Stimulated activated CD4-positive, alpha-beta T cell treated with anti-CD3 and anti-CD28 coated beads, Interleukin-1b, Interleukin-23, amount 100 ng/mL, for 1 hour (primary cell): ENCODE data around the gene FANCC.

Experiments
- DNase-seq, 2 donors: peaks; one replicate each; pipeline ENCODE4 v3.0.0-alpha.2; 2020; ENCODE audit warnings: low read depth in 2 of 2

The FANCC gene

DNA sequence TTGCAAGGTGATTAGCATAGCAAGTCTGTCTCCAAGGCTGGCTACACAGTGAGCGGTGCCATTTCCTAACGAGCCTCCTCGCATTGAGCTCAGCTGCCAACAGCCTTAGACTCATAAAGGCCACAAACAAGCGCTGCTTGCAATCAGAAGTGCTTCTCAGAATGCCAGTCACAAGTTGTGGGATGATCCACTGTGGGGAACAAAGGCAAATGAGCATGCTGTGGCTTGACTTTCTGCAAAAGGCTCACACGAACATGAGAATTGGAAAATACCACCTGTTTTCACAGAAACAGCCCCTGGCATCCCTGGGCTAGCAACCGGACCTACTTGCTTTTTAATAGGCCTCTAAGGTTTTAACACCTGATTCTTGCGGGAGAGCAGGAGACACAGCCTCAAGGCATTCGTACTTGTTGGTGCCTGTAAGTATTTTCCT, 215.5 kb downstream of the FANCC start:
- no peak for DNase-seq

GRCh38 chr9:95101326-95101725, 216.2 kb downstream of the FANCC start:
- no peak for DNase-seq

- DNase-seq, result no peak
Observed at GRCh38 chr9:95100071-95100627, 217.4 kb downstream of the FANCC start.

DNA sequence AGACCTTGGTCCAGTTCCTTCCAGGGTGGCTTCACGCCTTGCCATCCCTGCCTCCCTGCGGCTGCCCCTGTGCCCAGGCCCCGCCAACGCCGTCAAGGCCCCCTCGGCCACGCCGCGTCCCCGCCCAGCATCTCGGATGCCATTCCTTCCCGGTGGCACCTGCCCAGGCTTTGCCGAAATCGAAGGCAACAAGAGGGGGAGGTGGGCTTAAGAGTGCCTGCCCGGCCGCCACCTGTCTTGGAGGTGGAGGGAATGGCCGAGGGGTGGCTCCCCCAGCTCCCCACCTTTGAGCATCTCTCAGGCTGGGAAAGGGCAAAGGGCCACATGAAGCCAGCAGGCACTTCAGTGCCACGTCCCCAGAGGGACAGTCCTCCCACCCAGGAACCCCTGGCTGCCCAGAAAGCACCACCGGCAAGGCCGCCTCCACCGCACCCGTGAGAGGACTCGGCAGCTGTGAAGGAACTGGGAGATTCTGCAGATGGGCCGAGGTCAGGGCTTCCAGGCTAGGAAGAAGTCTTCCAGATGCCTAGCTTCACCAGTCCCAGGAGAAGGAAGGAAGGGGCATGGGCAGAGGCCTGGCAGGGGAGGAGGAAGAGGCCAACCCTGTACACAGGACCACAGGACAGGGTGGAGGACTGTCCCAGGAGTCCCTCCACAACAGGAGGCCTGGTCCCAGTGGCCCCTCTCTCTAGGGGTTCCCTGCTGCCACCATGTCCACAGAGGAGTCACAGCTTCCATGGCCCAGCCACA, 218.0 kb downstream of the FANCC start:
- DNase-seq, result no peak

DNA sequence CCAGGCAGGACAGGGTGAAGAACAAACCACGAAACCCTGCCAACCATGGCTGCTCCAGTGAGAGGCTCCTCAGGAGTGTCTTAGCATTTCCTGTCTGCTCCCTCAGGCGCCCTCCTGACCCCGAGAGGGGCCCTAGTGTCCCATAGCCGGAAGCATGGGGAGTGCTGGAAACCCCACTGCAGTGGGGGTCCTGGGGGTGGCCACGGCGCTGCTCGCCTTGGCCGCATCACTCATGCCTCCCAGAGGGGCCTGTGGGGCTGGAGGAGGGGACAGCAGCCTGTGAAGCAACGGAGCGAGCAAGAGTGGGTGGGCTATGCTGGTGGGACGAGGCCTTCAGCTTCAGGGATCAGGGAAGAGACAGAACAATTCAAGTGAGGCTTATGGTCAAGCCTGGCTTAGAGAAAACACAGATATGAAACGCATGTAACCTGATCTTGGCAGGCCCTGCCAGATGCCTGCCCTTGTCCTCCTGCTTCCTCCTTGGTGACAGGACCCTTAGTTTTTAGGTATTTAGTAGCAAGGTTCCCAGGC, 219.1 kb downstream of the FANCC start:
- no peak for DNase-seq

DNA sequence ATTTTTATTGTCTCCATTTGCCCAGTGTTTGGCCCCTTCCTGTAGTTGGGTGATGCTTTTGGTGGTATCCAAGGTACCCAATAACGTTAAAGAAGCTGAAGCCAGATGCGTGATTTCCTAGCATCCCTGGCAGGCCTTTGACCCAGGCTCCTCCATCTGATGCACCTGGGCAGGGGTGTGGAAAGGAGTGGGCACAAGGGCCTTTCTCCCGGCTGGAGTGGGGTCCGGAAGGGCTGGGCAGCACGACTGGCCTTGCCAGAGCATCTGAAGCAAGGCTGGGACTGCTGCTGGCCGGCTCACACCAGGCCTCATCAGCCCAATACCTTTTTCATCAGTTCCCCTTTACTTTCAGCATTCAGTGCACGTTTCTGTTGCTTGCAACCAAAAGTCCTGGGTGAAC, 220.2 kb downstream of the FANCC start:
- DNase-seq, result no peak

GRCh38 chr9:95096807-95097206, 220.7 kb downstream of the FANCC start:
- no peak for DNase-seq

GRCh38 chr9:95096381-95096780, 221.1 kb downstream of the FANCC start:
- no peak for DNase-seq

GRCh38 chr9:95095641-95096355, 221.7 kb downstream of the FANCC start:
- DNase-seq, result no peak

GRCh38 chr9:95094002-95094401, 223.5 kb downstream of the FANCC start:
- no peak for DNase-seq

- DNase-seq, result no peak
Observed at GRCh38 chr9:95093586-95093985, 223.9 kb downstream of the FANCC start.

DNA sequence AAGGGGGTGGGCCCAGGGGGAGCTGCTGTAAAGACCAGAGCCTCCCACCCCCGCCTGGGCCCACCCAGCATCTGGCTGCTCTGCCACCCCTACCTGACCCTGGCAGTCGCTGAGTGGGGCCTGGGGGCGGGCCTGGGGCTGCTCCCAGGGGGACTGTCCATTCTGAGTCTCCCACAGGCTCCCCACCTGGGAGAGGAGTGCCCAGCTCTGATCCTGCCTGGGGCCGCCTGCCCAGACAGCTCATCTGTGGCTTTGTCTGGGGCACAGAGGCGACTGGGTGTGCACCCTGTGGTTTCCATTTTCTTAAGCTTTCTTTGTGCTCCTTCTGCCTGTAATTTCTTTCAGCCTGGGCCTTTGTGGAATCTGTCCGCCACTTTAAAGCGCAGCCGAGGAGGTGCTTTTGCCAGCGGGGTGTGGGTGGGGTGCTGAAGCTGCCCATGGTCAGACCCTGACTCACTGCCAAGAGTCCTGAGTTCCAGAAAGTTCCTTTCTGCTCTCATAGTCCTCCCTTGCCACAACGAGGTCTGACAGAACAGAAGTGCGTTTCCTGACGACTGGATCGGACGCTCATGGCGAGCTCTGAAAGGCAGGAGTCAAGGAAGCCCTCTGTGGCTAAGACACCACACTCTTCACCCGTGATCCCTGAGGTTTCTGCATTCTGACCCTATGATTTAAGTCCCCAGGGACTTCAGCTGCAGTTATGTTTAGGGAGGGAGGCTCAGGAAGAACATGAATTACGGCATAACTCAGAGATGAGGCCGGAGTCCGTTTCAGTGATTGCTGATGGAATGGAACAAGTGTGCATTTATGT, 225.0 kb downstream of the FANCC start:
- no peak for DNase-seq

GRCh38 chr9:95091601-95092261, 225.8 kb downstream of the FANCC start:
- no peak for DNase-seq

- no peak for DNase-seq
Observed at GRCh38 chr9:95090871-95091577, 226.5 kb downstream of the FANCC start.

- DNase-seq, result no peak
Observed at GRCh38 chr9:95090023-95090791, 227.3 kb downstream of the FANCC start.

GRCh38 chr9:95089257-95090022, 228.1 kb downstream of the FANCC start:
- no peak for DNase-seq

DNA sequence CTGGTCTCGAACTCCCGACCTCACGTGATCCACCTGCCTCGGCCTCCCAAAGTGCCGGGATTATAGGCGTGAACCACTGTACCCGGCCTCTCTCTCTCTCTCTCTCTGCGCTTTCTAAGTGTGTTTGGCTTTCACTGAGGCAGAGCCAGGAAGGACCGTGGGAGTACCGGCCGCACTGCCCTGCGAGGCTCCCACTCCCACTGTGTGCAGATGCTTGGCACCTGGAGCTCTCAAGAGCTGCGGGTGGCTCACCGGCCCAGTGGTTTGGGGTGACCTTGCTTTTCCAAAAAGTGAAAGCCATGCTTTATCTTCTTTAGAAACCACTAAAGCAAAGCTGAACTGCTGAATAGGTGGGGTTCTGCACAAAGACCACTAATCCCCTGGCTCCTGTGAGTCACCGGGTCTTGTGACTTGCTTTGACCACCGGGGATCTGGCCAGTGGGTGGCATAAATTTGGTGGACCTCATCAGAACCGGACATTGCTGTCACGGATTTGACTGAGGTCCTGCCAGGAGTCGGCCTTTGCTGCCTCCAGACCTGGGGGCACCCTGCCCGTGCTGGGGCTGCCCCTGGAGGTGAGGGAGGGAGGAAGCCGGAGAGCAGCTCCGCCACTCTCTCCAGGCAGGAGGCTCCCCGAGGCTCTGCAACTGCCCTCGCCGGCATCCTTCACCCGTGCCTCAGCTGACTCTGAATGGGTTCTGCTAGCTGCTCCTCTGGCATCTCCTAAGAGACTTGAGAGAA, 228.9 kb downstream of the FANCC start:
- no peak for DNase-seq

GRCh38 chr9:95087659-95088242, 229.8 kb downstream of the FANCC start:
- DNase-seq, result no peak
